ENCODE measurements around the gene NRBF2.
A peak's percentile ranks its signal among the peaks of the same experiment; 100 is the strongest.

NRBF2 gene

DNA sequence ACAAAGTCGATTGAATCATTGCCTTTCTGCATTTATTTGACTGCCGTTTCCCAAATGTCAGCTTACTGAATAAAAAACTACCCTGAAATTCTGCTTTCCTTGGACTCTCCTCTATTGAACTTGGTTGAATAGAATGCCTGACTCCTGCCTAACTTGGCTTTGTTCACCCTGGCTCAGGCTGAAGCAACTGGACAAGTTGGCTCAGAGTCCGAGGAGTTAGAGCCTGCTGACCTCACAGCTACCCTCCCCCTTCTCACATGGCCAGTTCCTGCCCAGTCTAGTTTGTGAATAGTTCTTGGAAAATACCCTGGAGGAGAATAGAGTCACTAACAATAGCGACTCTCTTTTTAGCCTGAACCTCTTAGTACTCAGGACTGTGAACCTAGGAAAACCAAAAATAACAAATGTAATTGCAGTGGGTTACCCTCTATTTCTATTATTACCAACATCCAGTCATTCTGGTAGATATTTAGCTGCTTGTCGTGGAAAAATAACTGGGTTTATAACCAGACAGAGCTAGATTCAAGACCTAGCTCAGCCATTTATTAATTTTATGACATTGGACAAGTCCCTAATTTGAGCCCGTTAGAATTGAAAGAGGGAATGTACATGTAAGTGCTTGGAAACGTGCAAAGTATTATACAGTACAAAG lies 17.3 kb upstream of the NRBF2 start:
- Histone ChIP-seq H3K4me3 (ENCODE audit: low read depth, low read length) (no peak overlapping the region), H3K27ac (ENCODE audit: low read depth, low read length) (peak overlapping the region; percentile 16), H3K14ac (ENCODE audit: low read length) (no peak overlapping the region), H3K4me2 (ENCODE audit: low read length) (no peak overlapping the region), H2AK5ac (ENCODE audit: low read length) (no peak overlapping the region), H2BK120ac (ENCODE audit: insufficient read depth, low read length, poor library complexity) (no peak overlapping the region), H3K27me3 (ENCODE audit: insufficient read depth, low read length) (no peaks in the 10 kb centered on the region), H2BK12ac (ENCODE audit: low read length) (peak overlapping the region; percentile 71), H3K23ac (ENCODE audit: low read length) (no peak overlapping the region), H4K12ac (ENCODE audit: low read depth, low read length) (no peak overlapping the region), H3K9ac (ENCODE audit: low read length) (no peak overlapping the region), H3K36me3 (ENCODE audit: control insufficient read depth in 1 of 2, insufficient read depth in 2 of 2, low read length in 2 of 2) (no peaks in the 10 kb centered on the region), H4K8ac (ENCODE audit: low read depth, low read length) (no peak overlapping the region), H4K91ac (ENCODE audit: low read depth, low read length) (no peak overlapping the region), H3K79me1 (ENCODE audit: low read length) (peaks cover 7% of the 10 kb centered on the region), H2BK5ac (ENCODE audit: low read depth, low read length, poor library complexity) (no peak overlapping the region), H3K79me2 (ENCODE audit: control insufficient read depth, insufficient read depth, low read length, poor library complexity) (no peaks in the 10 kb centered on the region), H2AFZ (ENCODE audit: insufficient read depth, low read length, poor library complexity) (no peak overlapping the region), H3K18ac (ENCODE audit: low read length) (no peak overlapping the region), H3K4ac (ENCODE audit: low read depth, low read length) (no peak overlapping the region), H3K9me3 (ENCODE audit: insufficient read depth, low read depth, low read length) (peaks cover 2% of the 10 kb centered on the region), H3K4me1 (ENCODE audit: control insufficient read depth in 1 of 2, insufficient read depth in 2 of 2, low read length in 2 of 2) (peaks cover 0 to 2% of the 10 kb centered on the region in 2 experiments)
- WGBS (ENCODE audit: extremely low coverage, insufficient coverage, insufficient read length) = no CpG with 5 or more reads among the region's 7 CpGs
- DNase-seq = peak; percentile 83 to 86

DNA sequence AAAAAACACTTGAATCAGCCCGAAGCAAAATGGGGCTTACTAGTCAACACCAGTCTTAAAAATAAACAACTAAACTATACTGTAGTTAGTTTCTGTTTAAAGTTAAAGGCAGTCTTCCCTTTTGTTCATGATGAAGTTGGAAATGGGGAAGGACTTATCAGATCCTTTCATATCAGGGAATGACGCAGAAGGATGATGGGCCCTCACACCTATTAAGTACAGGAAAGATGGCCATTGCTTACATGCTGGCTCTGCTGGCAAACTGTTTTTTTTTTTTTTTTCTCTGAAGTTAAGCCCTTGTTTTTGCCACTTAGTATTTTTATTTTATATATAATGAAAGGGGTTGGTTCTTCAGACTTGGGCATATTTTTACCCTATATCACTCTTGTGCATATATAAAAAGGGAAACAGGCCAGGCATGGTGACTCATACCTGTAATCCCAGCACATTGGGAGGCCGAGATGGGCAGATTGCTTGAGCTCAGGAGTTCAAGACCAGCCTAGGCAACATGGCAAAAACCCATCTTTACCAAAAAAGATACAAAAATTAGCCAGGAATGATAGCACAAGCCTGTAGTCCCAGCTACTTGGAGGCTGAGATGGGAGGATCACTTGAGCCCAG lies 16.6 kb upstream of the NRBF2 start:
- Histone ChIP-seq H3K4ac (ENCODE audit: low read depth, low read length) (no peak overlapping the region), H3K9me3 (ENCODE audit: insufficient read depth, low read depth, low read length) (peaks cover 2% of the 10 kb centered on the region), H2BK120ac (ENCODE audit: insufficient read depth, low read length, poor library complexity) (no peak overlapping the region), H2AK5ac (ENCODE audit: low read length) (no peak overlapping the region), H3K18ac (ENCODE audit: low read length) (no peak overlapping the region), H4K8ac (ENCODE audit: low read depth, low read length) (no peak overlapping the region), H3K4me2 (ENCODE audit: low read length) (no peak overlapping the region), H2AFZ (ENCODE audit: insufficient read depth, low read length, poor library complexity) (no peak overlapping the region), H3K23ac (ENCODE audit: low read length) (no peak overlapping the region), H3K27me3 (ENCODE audit: insufficient read depth, low read length) (no peaks in the 10 kb centered on the region), H3K4me1 (ENCODE audit: control insufficient read depth in 1 of 2, insufficient read depth in 2 of 2, low read length in 2 of 2) (peaks cover 0 to 2% of the 10 kb centered on the region in 2 experiments), H2BK5ac (ENCODE audit: low read depth, low read length, poor library complexity) (peak overlapping the region; percentile 59), H3K4me3 (ENCODE audit: low read depth, low read length) (no peak overlapping the region), H3K79me1 (ENCODE audit: low read length) (peaks cover 7% of the 10 kb centered on the region), H3K36me3 (ENCODE audit: control insufficient read depth in 1 of 2, insufficient read depth in 2 of 2, low read length in 2 of 2) (no peaks in the 10 kb centered on the region), H4K91ac (ENCODE audit: low read depth, low read length) (peak overlapping the region; percentile 22), H4K12ac (ENCODE audit: low read depth, low read length) (no peak overlapping the region), H3K79me2 (ENCODE audit: control insufficient read depth, insufficient read depth, low read length, poor library complexity) (no peaks in the 10 kb centered on the region), H2BK12ac (ENCODE audit: low read length) (no peak overlapping the region), H3K27ac (ENCODE audit: low read depth, low read length) (no peak overlapping the region), H3K9ac (ENCODE audit: low read length) (no peak overlapping the region), H3K14ac (ENCODE audit: low read length) (no peak overlapping the region)
- no CpG with 5 or more reads among the region's 3 CpGs for WGBS (ENCODE audit: extremely low coverage, insufficient coverage, insufficient read length)
- DNase-seq = peak in 1 of 2 donors; percentile 68

DNA sequence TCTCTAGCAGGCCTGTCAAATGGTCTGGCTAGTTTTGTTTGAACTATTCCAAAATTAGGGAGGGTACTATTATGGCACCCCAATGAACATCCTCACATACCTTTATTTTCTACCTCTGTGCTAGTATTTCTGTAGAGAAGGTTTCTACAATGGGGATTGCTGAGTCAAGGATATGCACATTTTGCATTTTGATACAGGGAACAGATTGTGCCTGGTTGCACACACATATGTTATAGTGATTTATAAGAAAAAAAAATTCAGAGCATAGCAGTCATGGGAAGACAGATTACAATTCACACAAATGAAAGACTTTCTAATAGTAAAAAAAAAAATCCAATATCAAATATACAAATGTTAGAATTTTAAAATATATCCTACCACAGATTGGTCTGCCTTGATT lies 14.1 kb upstream of the NRBF2 start:
- Histone ChIP-seq H3K27ac (ENCODE audit: low read depth, low read length) (no peak overlapping the region), H3K79me1 (ENCODE audit: low read length) (peaks cover 7% of the 10 kb centered on the region), H2BK12ac (ENCODE audit: low read length) (no peak overlapping the region), H3K9me3 (ENCODE audit: insufficient read depth, low read depth, low read length) (peaks cover 2% of the 10 kb centered on the region), H3K36me3 (ENCODE audit: control insufficient read depth in 1 of 2, insufficient read depth in 2 of 2, low read length in 2 of 2) (no peaks in the 10 kb centered on the region), H2AFZ (ENCODE audit: insufficient read depth, low read length, poor library complexity) (no peak overlapping the region), H3K27me3 (ENCODE audit: insufficient read depth, low read length) (no peaks in the 10 kb centered on the region), H4K8ac (ENCODE audit: low read depth, low read length) (no peak overlapping the region), H4K12ac (ENCODE audit: low read depth, low read length) (no peak overlapping the region), H2BK5ac (ENCODE audit: low read depth, low read length, poor library complexity) (no peak overlapping the region), H4K91ac (ENCODE audit: low read depth, low read length) (no peak overlapping the region), H3K4me1 (ENCODE audit: control insufficient read depth in 1 of 2, insufficient read depth in 2 of 2, low read length in 2 of 2) (peaks cover 0 to 2% of the 10 kb centered on the region in 2 experiments), H3K4me2 (ENCODE audit: low read length) (no peak overlapping the region), H3K23ac (ENCODE audit: low read length) (no peak overlapping the region), H3K18ac (ENCODE audit: low read length) (no peak overlapping the region), H3K14ac (ENCODE audit: low read length) (no peak overlapping the region), H2BK120ac (ENCODE audit: insufficient read depth, low read length, poor library complexity) (no peak overlapping the region), H3K9ac (ENCODE audit: low read length) (no peak overlapping the region), H3K4me3 (ENCODE audit: low read depth, low read length) (no peak overlapping the region), H2AK5ac (ENCODE audit: low read length) (no peak overlapping the region), H3K4ac (ENCODE audit: low read depth, low read length) (no peak overlapping the region), H3K79me2 (ENCODE audit: control insufficient read depth, insufficient read depth, low read length, poor library complexity) (no peaks in the 10 kb centered on the region)
- DNase-seq = no peak

DNA sequence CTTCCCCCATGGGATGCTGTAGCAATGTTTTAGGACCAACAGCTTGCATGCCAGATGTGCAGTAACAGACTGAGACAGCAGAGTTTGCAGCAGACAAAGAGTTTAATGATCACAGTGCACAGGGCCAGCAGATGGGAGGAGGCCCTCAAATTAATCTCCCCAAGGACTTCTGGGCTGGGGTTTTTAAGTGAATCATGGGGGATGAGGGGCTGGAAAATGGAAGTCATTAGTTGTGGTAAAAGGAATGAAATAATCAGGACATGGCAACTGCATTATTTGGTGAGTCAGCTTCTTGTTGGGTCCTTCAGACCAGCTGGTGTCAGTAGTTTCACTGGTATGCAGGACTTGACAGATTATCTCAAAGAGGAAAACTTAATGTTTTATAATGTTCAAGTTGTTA lies 12.6 kb upstream of the NRBF2 start:
- Histone ChIP-seq H2BK12ac (ENCODE audit: low read length) (no peak overlapping the region), H3K18ac (ENCODE audit: low read length) (no peak overlapping the region), H3K36me3 (ENCODE audit: control insufficient read depth in 1 of 2, insufficient read depth in 2 of 2, low read length in 2 of 2) (no peaks in the 10 kb centered on the region)

More for the DNA sequence above, 12.6 kb upstream of the NRBF2 start:
- no peak overlapping the region for H2AFZ ChIP-seq (ENCODE audit: insufficient read depth, low read length, poor library complexity)
- H4K8ac ChIP-seq (ENCODE audit: low read depth, low read length) = no peak overlapping the region
- H2BK5ac ChIP-seq (ENCODE audit: low read depth, low read length, poor library complexity) = no peak overlapping the region
- H3K9me3 ChIP-seq (ENCODE audit: insufficient read depth, low read depth, low read length) = peaks cover 2% of the 10 kb centered on the region
- H3K4me1 ChIP-seq (ENCODE audit: control insufficient read depth in 1 of 2, insufficient read depth in 2 of 2, low read length in 2 of 2) = no peaks in the 10 kb centered on the region
- H3K4me3 ChIP-seq (ENCODE audit: low read depth, low read length) = no peak overlapping the region
- no peak overlapping the region for H3K23ac ChIP-seq (ENCODE audit: low read length)
- no peak overlapping the region for H3K27ac ChIP-seq (ENCODE audit: low read depth, low read length)
- no peak overlapping the region for H3K4me2 ChIP-seq (ENCODE audit: low read length)
- H2AK5ac ChIP-seq (ENCODE audit: low read length) = no peak overlapping the region
- H3K9ac ChIP-seq (ENCODE audit: low read length) = no peak overlapping the region
- H3K14ac ChIP-seq (ENCODE audit: low read length) = no peak overlapping the region
- no peak overlapping the region for H3K4ac ChIP-seq (ENCODE audit: low read depth, low read length)
- no peak overlapping the region for H4K12ac ChIP-seq (ENCODE audit: low read depth, low read length)
- DNase-seq = no peak
- H3K27me3 ChIP-seq (ENCODE audit: insufficient read depth, low read length) = no peaks in the 10 kb centered on the region
- no peak overlapping the region for H2BK120ac ChIP-seq (ENCODE audit: insufficient read depth, low read length, poor library complexity)
- H4K91ac ChIP-seq (ENCODE audit: low read depth, low read length) = no peak overlapping the region
- H3K79me2 ChIP-seq (ENCODE audit: control insufficient read depth, insufficient read depth, low read length, poor library complexity) = no peaks in the 10 kb centered on the region
- peaks cover 3% of the 10 kb centered on the region for H3K79me1 ChIP-seq (ENCODE audit: low read length)
